Sigmoid colon (tissue), 7 donors: ENCODE measurements around the gene FHDC1. TPM values are rescaled to one million over a fixed set of nuclear protein-coding genes. Genes with fewer than 3 reads are reported as not detected.

Experiments used
- DNase-seq: peaks from one replicate; pipeline ENCODE4 v3.0.0-alpha.2; 2019
- H3K27ac ChIP-seq, 4 donors: fragments of 200-600 bp; sonication (generic); one replicate each; pipeline ENCODE4 v1.5.1; 2016 to 2019; ENCODE audit warnings: mild to moderate bottlenecking in 1 of 4
- H3K27me3 ChIP-seq, 3 donors: fragments of 200-600 bp; sonication (generic); one replicate each; pipeline ENCODE4 v1.5.1; 2019; ENCODE audit warnings: mild to moderate bottlenecking in 1 of 3
- H3K36me3 ChIP-seq, 4 donors: fragments of 200-600 bp; sonication (generic); one replicate each; pipeline ENCODE4 v1.5.1; 2016 to 2019
- H3K4me1 ChIP-seq, 4 donors: fragments of 200-600 bp; sonication (generic); one replicate each; pipeline ENCODE4 v1.5.1; 2017 to 2019
- H3K4me3 ChIP-seq, 4 donors: fragments of 200-600 bp; sonication (generic); one replicate each; pipeline ENCODE4 v1.5.1; 2017 to 2019; ENCODE audit warnings: mild to moderate bottlenecking in 2 of 4, moderate library complexity in 1 of 4
- H3K9me3 ChIP-seq, 4 donors: fragments of 200-600 bp in 3 of 4; sonication (generic) in 3 of 4; one replicate each; pipeline versions ENCODE4 v1.5.1 to v1.6.1; 2013 to 2019
- CTCF ChIP-seq, 4 experiments: fragments of 450-650 bp in 3 of 4; fragments of 200-600 bp in 1 of 4; IDR thresholded peaks; one replicate each; pipeline ENCODE4 v1.5.1; 2016 to 2019; ENCODE audit warnings: antibody characterized with exemption in 4 of 4, mild to moderate bottlenecking in 3 of 4, moderate library complexity in 2 of 4
- EP300 ChIP-seq, 4 donors: sonication (generic); formaldehyde crosslinking; IDR thresholded peaks; one replicate each; pipeline ENCODE4 v1.6.1; 2017; ENCODE audit warnings: antibody characterized with exemption in 4 of 4
- POLR2A ChIP-seq, 2 donors: fragments of 450-650 bp; IDR thresholded peaks; one replicate each; pipeline ENCODE4 v1.6.1; 2016; ENCODE audit warnings: antibody characterized with exemption in 2 of 2, mild to moderate bottlenecking in 2 of 2, moderate library complexity in 2 of 2
- POLR2AphosphoS5 ChIP-seq, 4 donors: sonication (generic); formaldehyde crosslinking; IDR thresholded peaks; one replicate each; pipeline ENCODE4 v1.6.1; 2017; ENCODE audit warnings: antibody characterized with exemption in 4 of 4
- WGBS, 2 donors: extraction: QIAGEN DNeasy Blood & Tissue Kit; methylation state at CpG; one replicate each; pipeline ENCODE4 v1.1.7; 2013; 5-methylcytosine and 5-hydroxymethylcytosine counted together
- intact Hi-C: fragments of 100-400 bp; cut with DNase I; formaldehyde crosslinking; loops from one replicate; pipeline ENCODE4 v1.15.1; 2023
- polyA plus RNA-seq, 3 donors: library from polyadenylated mRNA; stranded (reverse); fragments of 200-250 nt; gene quantifications; one replicate each; pipeline ENCODE4 v1.2.3, GENCODE V29; 2013
- total RNA-seq, 4 donors: library from RNA; depleted of rRNA; stranded (reverse); fragments of >200 nt; gene quantifications; one replicate each; pipeline ENCODE4 v1.1.0, GENCODE V29; 2016
- donor health status: healthy with polysubstance abuse.
- donor health status: Bipolar disorder and iron deficiency.
- donor health status: healthy.

Gene FHDC1
- total and polyA plus RNA-seq, 7 donors: 0.66 to 7.2 (median 2.2) TPM

DNA sequence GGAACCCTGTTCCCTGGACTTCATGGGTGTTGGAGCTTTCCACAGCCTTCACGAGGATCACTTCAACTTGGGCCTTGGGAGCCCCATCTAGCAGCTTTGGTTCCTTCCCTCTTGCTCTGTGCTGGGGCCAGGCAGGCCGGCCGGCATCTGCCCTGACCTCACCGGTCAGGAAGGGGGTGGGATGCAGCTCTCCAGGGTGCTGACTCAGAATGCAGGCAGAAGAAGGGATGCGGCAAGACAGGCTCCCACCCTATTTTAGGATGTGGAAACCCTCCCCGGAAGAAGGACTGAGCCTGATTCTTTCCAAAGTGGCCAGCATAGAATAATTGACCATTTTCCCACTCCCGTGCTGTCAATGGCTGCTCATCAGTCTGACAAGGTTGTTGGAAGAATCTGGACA, 47.1 kb downstream of the FHDC1 start:
- 61 to 75% methylated on average over 7 of the region's 7 CpGs for WGBS, 2 donors
- TF ChIP-seq POLR2A (IDR thresholded peaks at IDR 0.05) (no peak), EP300 (IDR thresholded peaks at IDR 0.05) (no peak), POLR2AphosphoS5 (IDR thresholded peaks at IDR 0.05) (no peak)
- no peaks in the 10 kb centered on the region for H3K9me3 ChIP-seq
- intact Hi-C loops: no loop called here
- no peak overlapping the region for H3K4me3 ChIP-seq
- no peaks in the 10 kb centered on the region for H3K36me3 ChIP-seq
- H3K27me3 ChIP-seq: no peaks in the 10 kb centered on the region
- no peak for DNase-seq
- no peak overlapping the region for H3K27ac ChIP-seq
- H3K4me1 ChIP-seq: no peaks in the 10 kb centered on the region

DNA sequence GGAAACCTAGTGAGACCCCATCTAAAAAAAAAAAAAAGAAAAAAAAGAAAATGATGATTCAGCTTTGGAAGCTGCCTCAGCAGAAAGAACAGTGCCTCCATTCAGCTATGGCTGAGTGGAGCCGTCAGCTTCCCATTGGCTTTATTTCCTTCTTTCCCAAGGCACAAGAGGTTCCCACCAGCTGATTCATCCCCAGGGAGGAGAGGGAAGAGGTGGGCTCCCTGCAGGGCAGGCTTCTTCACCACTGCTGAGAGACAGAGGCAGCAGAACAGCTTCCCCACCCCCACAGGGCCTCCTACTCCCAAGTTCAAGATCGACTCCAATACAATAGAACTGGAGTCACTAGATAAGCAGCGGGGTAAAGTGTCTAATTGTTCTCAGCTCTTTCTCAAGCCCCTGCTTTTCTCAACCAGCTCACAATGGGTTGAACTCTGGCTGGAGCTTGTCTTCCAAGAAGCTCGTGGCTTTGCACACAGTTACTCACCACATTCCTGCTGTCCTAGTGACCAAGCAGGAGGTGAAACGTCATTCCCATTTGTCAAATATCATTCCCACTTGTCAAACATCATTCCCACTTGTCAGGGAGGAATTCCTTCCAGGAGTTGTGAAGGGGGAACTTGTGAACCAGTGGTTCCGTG, 47.8 kb downstream of the FHDC1 start:
- H3K27ac ChIP-seq: no peak overlapping the region
- H3K4me1 ChIP-seq: no peaks in the 10 kb centered on the region
- WGBS, 2 donors: 79 to 84% methylated on average over 6 of the region's 6 CpGs
- intact Hi-C loops: no loop called here
- H3K36me3 ChIP-seq: no peaks in the 10 kb centered on the region
- DNase-seq: no peak
- H3K27me3 ChIP-seq: no peaks in the 10 kb centered on the region
- H3K9me3 ChIP-seq: no peaks in the 10 kb centered on the region
- TF ChIP-seq POLR2A (IDR thresholded peaks at IDR 0.05) (no peak), EP300 (IDR thresholded peaks at IDR 0.05) (no peak), CTCF (IDR thresholded peaks at IDR 0.05) (no peak), POLR2AphosphoS5 (IDR thresholded peaks at IDR 0.05) (no peak)
- no peak overlapping the region for H3K4me3 ChIP-seq

- Histone ChIP-seq H3K9me3 (no peaks in the 10 kb centered on the region), H3K27ac (no peak overlapping the region), H3K36me3 (no peaks in the 10 kb centered on the region), H3K27me3 (no peaks in the 10 kb centered on the region), H3K4me1 (no peaks in the 10 kb centered on the region), H3K4me3 (no peak overlapping the region)
- no peak for TF ChIP-seq EP300 (IDR thresholded peaks at IDR 0.05)
- no peak for TF ChIP-seq CTCF (IDR thresholded peaks at IDR 0.05)
- TF ChIP-seq POLR2AphosphoS5 (IDR thresholded peaks at IDR 0.05): no peak
- no peak for TF ChIP-seq POLR2A (IDR thresholded peaks at IDR 0.05)
- intact Hi-C loops: no loop called here
- WGBS, 2 donors: 74 to 85% methylated on average over 4 of the region's 4 CpGs
- DNase-seq: no peak
Observed at GRCh38 chr4:152988721-152989553, 52.8 kb downstream of the FHDC1 start.

DNA sequence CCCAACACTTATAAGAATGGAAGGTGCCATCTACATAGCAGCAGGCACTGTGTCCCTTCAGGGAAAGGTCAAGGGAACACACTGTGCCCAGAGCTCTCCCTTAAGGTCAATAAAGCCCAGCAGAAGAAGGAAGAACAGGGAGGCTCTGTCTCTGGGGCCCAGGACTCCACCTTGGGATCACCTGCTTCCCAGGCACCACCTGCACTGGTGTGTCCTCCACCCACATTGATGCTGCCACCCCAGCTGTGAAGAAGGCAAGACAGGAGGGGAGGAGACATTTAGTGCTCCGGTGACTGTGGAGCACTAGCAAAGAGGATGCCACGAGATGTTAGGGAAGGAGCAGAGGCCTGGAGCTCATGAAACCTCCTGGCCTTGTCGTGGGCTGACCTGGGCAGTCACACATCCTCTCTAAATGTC, 53.4 kb downstream of the FHDC1 start:
- Histone ChIP-seq H3K27ac (no peak overlapping the region), H3K9me3 (no peaks in the 10 kb centered on the region), H3K36me3 (no peaks in the 10 kb centered on the region), H3K27me3 (no peaks in the 10 kb centered on the region), H3K4me3 (no peak overlapping the region), H3K4me1 (no peaks in the 10 kb centered on the region)
- intact Hi-C loops: no loop called here
- DNase-seq: no peak
- 82 to 85% methylated on average over 3 of the region's 3 CpGs for WGBS, 2 donors
- TF ChIP-seq EP300 (IDR thresholded peaks at IDR 0.05): no peak
- TF ChIP-seq POLR2AphosphoS5 (IDR thresholded peaks at IDR 0.05): no peak
- TF ChIP-seq POLR2A (IDR thresholded peaks at IDR 0.05): no peak
- no peak for TF ChIP-seq CTCF (IDR thresholded peaks at IDR 0.05)

GRCh38 chr4:152990471-152991131, 54.5 kb downstream of the FHDC1 start:
- Histone ChIP-seq H3K36me3 (no peaks in the 10 kb centered on the region), H3K4me1 (no peaks in the 10 kb centered on the region), H3K27me3 (no peaks in the 10 kb centered on the region), H3K9me3 (no peaks in the 10 kb centered on the region), H3K4me3 (no peak overlapping the region), H3K27ac (no peak overlapping the region)
- WGBS, 2 donors: 78 to 94% methylated on average over 8 of the region's 8 CpGs
- intact Hi-C loops: no loop called here
- TF ChIP-seq POLR2AphosphoS5 (IDR thresholded peaks at IDR 0.05) (no peak), POLR2A (IDR thresholded peaks at IDR 0.05) (no peak), CTCF (IDR thresholded peaks at IDR 0.05) (no peak), EP300 (IDR thresholded peaks at IDR 0.05) (no peak)
- no peak for DNase-seq
